H9 (cell line): ENCODE measurements around the gene ATRN. TPM values are rescaled to one million over a fixed set of nuclear protein-coding genes. Genes with fewer than 3 reads are reported as not detected.

Experiments
- DNase-seq: peaks from one replicate; pipeline ENCODE4 v3.0.0-alpha.2; 2017
- H2AFZ ChIP-seq: one replicate; pipeline ENCODE4 v1.6.1; 2013; ENCODE audit warnings: mild to moderate bottlenecking, low read length, control low read depth, moderate library complexity
- H2AK5ac ChIP-seq: 2 replicates; pipeline ENCODE4 v1.6.1; 2013; ENCODE audit warnings: low read length, control low read depth, mixed read lengths; ENCODE audit not compliant: insufficient read length
- H2BK120ac ChIP-seq: one replicate; pipeline ENCODE4 v1.6.1; 2013; ENCODE audit warnings: low read depth, mild to moderate bottlenecking, low read length, control low read depth, inconsistent platforms; ENCODE audit not compliant: poor library complexity, severe bottlenecking
- H2BK12ac ChIP-seq: 2 replicates; pipeline ENCODE4 v1.6.1; 2013; ENCODE audit warnings: low read length, control low read depth, mixed read lengths, low read depth; ENCODE audit not compliant: insufficient read length
- H2BK15ac ChIP-seq: 2 replicates; pipeline ENCODE4 v1.6.1; 2013; ENCODE audit warnings: low read depth, low read length, control low read depth
- H2BK20ac ChIP-seq: one replicate; pipeline ENCODE4 v1.6.1; 2013; ENCODE audit warnings: low read depth, mild to moderate bottlenecking, low read length, control low read depth, inconsistent platforms; ENCODE audit not compliant: poor library complexity, severe bottlenecking
- H2BK5ac ChIP-seq: 2 replicates; pipeline ENCODE4 v1.6.1; 2013; ENCODE audit warnings: low read length, control low read depth, mixed read lengths; ENCODE audit not compliant: insufficient read length
- H3K14ac ChIP-seq: 2 replicates; pipeline ENCODE4 v1.6.1; 2013; ENCODE audit warnings: low read length, control low read depth; ENCODE audit not compliant: insufficient read depth
- H3K18ac ChIP-seq: 2 replicates; pipeline ENCODE4 v1.6.1; 2013; ENCODE audit warnings: low read depth, mild to moderate bottlenecking, mixed read lengths, low read length, control low read depth; ENCODE audit not compliant: insufficient read length
- H3K23ac ChIP-seq: 2 replicates; pipeline ENCODE4 v1.6.1; 2013; ENCODE audit warnings: low read length, control low read depth, mixed read lengths, low read depth; ENCODE audit not compliant: insufficient read length
- H3K23me2 ChIP-seq: 2 replicates; pipeline ENCODE4 v1.6.1; 2013; ENCODE audit warnings: low read depth, mild to moderate bottlenecking, mixed read lengths, low read length, control low read depth; ENCODE audit not compliant: insufficient read length, poor library complexity, severe bottlenecking
- H3K27ac ChIP-seq: 2 replicates; pipeline ENCODE4 v1.5.1; 2013; ENCODE audit warnings: low read length, control low read depth, mixed read lengths, low read depth; ENCODE audit not compliant: insufficient read length
- H3K27me3 ChIP-seq: 2 replicates; pipeline ENCODE4 v1.6.1; 2013; ENCODE audit warnings: low read length, control low read depth, inconsistent platforms; ENCODE audit not compliant: insufficient read depth
- H3K4ac ChIP-seq: 2 replicates; pipeline ENCODE4 v1.6.1; 2013; ENCODE audit warnings: low read depth, mild to moderate bottlenecking, control low read depth, inconsistent platforms, low read length, moderate library complexity
- H3K4me1 ChIP-seq: 2 replicates; pipeline ENCODE4 v1.6.1; 2013; ENCODE audit warnings: low read length, control low read depth, inconsistent platforms; ENCODE audit not compliant: insufficient read depth
- H3K4me2 ChIP-seq: 2 replicates; pipeline ENCODE4 v1.6.1; 2013; ENCODE audit warnings: low read length, control low read depth, mixed read lengths; ENCODE audit not compliant: insufficient read length, insufficient read depth
- H3K56ac ChIP-seq: 2 replicates; pipeline ENCODE4 v1.6.1; 2013; ENCODE audit warnings: low read depth, mild to moderate bottlenecking, mixed read lengths, low read length, control low read depth; ENCODE audit not compliant: insufficient read length
- H3K79me1 ChIP-seq: 2 replicates; pipeline ENCODE4 v1.6.1; 2013; ENCODE audit warnings: low read depth, mild to moderate bottlenecking, moderate library complexity, low read length, control low read depth, inconsistent platforms; ENCODE audit not compliant: insufficient read depth, poor library complexity, severe bottlenecking
- H3K79me2 ChIP-seq: 2 replicates; pipeline ENCODE4 v1.6.1; 2013; ENCODE audit warnings: low read length, control low read depth, inconsistent platforms; ENCODE audit not compliant: insufficient read depth
- H3K9ac ChIP-seq: 2 replicates; pipeline ENCODE4 v1.6.1; 2013; ENCODE audit warnings: low read length, control low read depth, mixed read lengths; ENCODE audit not compliant: insufficient read length; ENCODE audit errors: extremely low read depth
- H3K9me3 ChIP-seq: one replicate; pipeline ENCODE4 v1.6.1; 2013; ENCODE audit warnings: low read depth, low read length, inconsistent platforms; ENCODE audit not compliant: control insufficient read depth
- H3T11ph ChIP-seq: one replicate; pipeline ENCODE4 v1.6.1; 2013; ENCODE audit warnings: mild to moderate bottlenecking, low read length, control low read depth, inconsistent platforms
- H4K20me1 ChIP-seq: one replicate; pipeline ENCODE4 v1.6.1; 2013; ENCODE audit not compliant: control insufficient read depth, insufficient read length, insufficient read depth
- H4K5ac ChIP-seq: 2 replicates; pipeline ENCODE4 v1.6.1; 2013; ENCODE audit warnings: low read depth, mild to moderate bottlenecking, mixed read lengths, low read length, control low read depth; ENCODE audit not compliant: insufficient read length
- H4K8ac ChIP-seq: replicated peaks from 2 replicates; pipeline ENCODE4 v1.6.1; 2013; ENCODE audit warnings: low read length, control low read depth, mixed read lengths, low read depth; ENCODE audit not compliant: insufficient read length
- H4K91ac ChIP-seq: 2 replicates; pipeline ENCODE4 v1.6.1; 2013; ENCODE audit warnings: low read depth, mild to moderate bottlenecking, moderate library complexity, mixed read lengths, low read length, control low read depth; ENCODE audit not compliant: insufficient read length
- H3K27ac Mint-ChIP-seq, 3 experiments: 2 replicates in 2 of 3; 3 replicates in 1 of 3; pipeline ENCODE4 v1.8.0; 2020 to 2021; ENCODE audit warnings: mixed read lengths in 3 of 3, mild to moderate bottlenecking in 1 of 3, moderate library complexity in 1 of 3
- H3K27me3 Mint-ChIP-seq: 2 replicates; pipeline ENCODE4 v1.8.0; 2021; ENCODE audit warnings: low read depth, mild to moderate bottlenecking, moderate library complexity, mixed read lengths
- H3K36me3 Mint-ChIP-seq, 3 experiments: 2 replicates in 2 of 3; 3 replicates in 1 of 3; pipeline ENCODE4 v1.8.0; 2020 to 2021; ENCODE audit warnings: low read depth in 3 of 3, mixed read lengths in 3 of 3; ENCODE audit not compliant: insufficient read depth in 1 of 3
- H3K4me1 Mint-ChIP-seq, 2 experiments: 2 replicates each; pipeline ENCODE4 v1.8.0; 2020; ENCODE audit warnings: mixed read lengths in 2 of 2
- H3K4me3 Mint-ChIP-seq, 2 experiments: 2 replicates in 1 of 2; 3 replicates in 1 of 2; pipeline ENCODE4 v1.8.0; 2020 to 2021; ENCODE audit warnings: mild to moderate bottlenecking in 2 of 2, mixed read lengths in 2 of 2, moderate library complexity in 1 of 2
- H3K9me3 Mint-ChIP-seq, 2 experiments: 2 replicates in 1 of 2; 3 replicates in 1 of 2; pipeline ENCODE4 v1.8.0; 2020; ENCODE audit warnings: mild to moderate bottlenecking in 2 of 2, mixed read lengths in 2 of 2, moderate library complexity in 1 of 2
- WGBS: extraction: QIAGEN DNeasy Blood & Tissue Kit; methylation state at CpG from one replicate; pipeline ENCODE4 v1.1.7; 2013; ENCODE audit warnings: missing lambda C conversion rate, low lambda C conversion rate, mixed read lengths; ENCODE audit not compliant: insufficient read length; ENCODE audit errors: extremely low coverage; 5-methylcytosine and 5-hydroxymethylcytosine counted together
- total RNA-seq: library from RNA; stranded (reverse); gene quantifications from 2 replicates; pipeline ENCODE4 v1.2.1, GENCODE V29; 2021
- TF ChIP-seq, protein P1 (sequence below): fragments of 200-600 bp; sonication (generic); conservative IDR thresholded peaks from 3 replicates; pipeline ENCODE4 v1.8.0; 2021; ENCODE audit warnings: antibody characterized with exemption, mild to moderate bottlenecking

ATRN gene
- total RNA-seq, 1 experiment from 2014 or later, result 23.1 TPM

- no peak overlapping the region for H3K27ac Mint-ChIP-seq
Measured at GRCh38 chr20:3611901-3612300, 141.1 kb downstream of the ATRN start.

More at GRCh38 chr20:3611901-3612300, 141.1 kb downstream of the ATRN start:
- H2BK12ac ChIP-seq, result no peak overlapping the region
- no peak overlapping the region for H4K5ac ChIP-seq
- H4K20me1 ChIP-seq, result no peaks in the 10 kb centered on the region
- no peaks in the 10 kb centered on the region for H3K9me3 ChIP-seq
- no peak overlapping the region for H3K14ac ChIP-seq
- no peak for DNase-seq
- no peak overlapping the region for H3K18ac ChIP-seq
- no peak overlapping the region for H3K56ac ChIP-seq
- no peak overlapping the region for H2BK120ac ChIP-seq
- no peaks in the 10 kb centered on the region for H3K79me1 ChIP-seq
- no peak overlapping the region for H2BK20ac ChIP-seq
- Mint-ChIP-seq H3K4me1 (peaks cover 13 to 16% of the 10 kb centered on the region in 2 experiments), H3K9me3 (no peaks in the 10 kb centered on the region), H3K36me3 (no peaks in the 10 kb centered on the region), H3K4me3 (no peak overlapping the region), H3K27me3 (no peaks in the 10 kb centered on the region)
- H4K8ac ChIP-seq, result no peak overlapping the region
- no peaks in the 10 kb centered on the region for H3K23me2 ChIP-seq
- no peak overlapping the region for H3K9ac ChIP-seq
- H3K27me3 ChIP-seq, result no peaks in the 10 kb centered on the region
- H3K79me2 ChIP-seq, result no peaks in the 10 kb centered on the region
- no peak overlapping the region for H4K91ac ChIP-seq
- TF ChIP-seq, protein P1, sequence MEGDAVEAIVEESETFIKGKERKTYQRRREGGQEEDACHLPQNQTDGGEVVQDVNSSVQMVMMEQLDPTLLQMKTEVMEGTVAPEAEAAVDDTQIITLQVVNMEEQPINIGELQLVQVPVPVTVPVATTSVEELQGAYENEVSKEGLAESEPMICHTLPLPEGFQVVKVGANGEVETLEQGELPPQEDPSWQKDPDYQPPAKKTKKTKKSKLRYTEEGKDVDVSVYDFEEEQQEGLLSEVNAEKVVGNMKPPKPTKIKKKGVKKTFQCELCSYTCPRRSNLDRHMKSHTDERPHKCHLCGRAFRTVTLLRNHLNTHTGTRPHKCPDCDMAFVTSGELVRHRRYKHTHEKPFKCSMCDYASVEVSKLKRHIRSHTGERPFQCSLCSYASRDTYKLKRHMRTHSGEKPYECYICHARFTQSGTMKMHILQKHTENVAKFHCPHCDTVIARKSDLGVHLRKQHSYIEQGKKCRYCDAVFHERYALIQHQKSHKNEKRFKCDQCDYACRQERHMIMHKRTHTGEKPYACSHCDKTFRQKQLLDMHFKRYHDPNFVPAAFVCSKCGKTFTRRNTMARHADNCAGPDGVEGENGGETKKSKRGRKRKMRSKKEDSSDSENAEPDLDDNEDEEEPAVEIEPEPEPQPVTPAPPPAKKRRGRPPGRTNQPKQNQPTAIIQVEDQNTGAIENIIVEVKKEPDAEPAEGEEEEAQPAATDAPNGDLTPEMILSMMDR, result no peak
- H3K4ac ChIP-seq, result no peak overlapping the region
- H2AK5ac ChIP-seq, result no peak overlapping the region
- no peak overlapping the region for H3K4me2 ChIP-seq
- H3K27ac ChIP-seq, result no peak overlapping the region
- H2BK5ac ChIP-seq, result no peak overlapping the region
- H2BK15ac ChIP-seq, result no peak overlapping the region
- WGBS, result no CpG with 5 or more reads among the region's 1 CpG
- no peak overlapping the region for H3K23ac ChIP-seq
- no peak overlapping the region for H2AFZ ChIP-seq
- H3K4me1 ChIP-seq, result peaks cover 3% of the 10 kb centered on the region
- no peak overlapping the region for H3T11ph ChIP-seq
